Measurements from ENCODE around the gene EGLN3.

DNA sequence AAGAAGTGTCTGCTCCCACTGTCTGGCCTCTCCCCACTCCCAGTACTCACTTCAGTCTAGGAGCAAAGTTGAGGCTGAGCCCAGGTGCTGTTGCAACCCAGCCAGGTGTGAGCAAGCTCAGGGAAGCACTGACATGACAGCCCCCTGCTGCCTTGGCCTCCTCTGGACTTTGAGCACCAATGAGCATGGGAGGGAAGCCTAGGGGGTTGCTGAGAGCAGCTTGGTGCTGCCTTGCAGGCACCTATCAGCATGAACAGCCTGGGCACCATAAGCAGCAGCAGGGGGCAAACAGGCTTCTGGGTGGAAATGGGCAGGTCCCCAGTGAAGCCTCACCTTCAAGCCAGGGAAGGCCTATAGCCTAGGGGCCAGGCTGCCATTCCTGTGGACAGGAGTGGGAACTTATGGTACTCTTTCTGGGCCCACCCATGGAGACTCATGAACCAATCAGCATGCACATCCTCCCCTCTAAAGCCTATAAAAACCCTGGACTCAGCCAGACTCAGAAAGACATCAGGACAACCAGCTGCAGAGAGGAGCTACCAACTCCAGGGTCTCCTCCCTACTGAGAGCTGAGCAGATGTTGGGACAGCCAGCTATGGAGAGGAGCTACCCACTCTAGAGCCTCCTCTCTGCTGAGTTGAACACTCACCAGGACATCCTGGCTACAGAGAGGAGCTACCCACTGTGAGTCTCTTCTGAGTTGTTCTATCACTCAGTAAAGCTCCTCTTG is 49.3 kb downstream of the EGLN3 start:
- TF ChIP-seq, protein P1, sequence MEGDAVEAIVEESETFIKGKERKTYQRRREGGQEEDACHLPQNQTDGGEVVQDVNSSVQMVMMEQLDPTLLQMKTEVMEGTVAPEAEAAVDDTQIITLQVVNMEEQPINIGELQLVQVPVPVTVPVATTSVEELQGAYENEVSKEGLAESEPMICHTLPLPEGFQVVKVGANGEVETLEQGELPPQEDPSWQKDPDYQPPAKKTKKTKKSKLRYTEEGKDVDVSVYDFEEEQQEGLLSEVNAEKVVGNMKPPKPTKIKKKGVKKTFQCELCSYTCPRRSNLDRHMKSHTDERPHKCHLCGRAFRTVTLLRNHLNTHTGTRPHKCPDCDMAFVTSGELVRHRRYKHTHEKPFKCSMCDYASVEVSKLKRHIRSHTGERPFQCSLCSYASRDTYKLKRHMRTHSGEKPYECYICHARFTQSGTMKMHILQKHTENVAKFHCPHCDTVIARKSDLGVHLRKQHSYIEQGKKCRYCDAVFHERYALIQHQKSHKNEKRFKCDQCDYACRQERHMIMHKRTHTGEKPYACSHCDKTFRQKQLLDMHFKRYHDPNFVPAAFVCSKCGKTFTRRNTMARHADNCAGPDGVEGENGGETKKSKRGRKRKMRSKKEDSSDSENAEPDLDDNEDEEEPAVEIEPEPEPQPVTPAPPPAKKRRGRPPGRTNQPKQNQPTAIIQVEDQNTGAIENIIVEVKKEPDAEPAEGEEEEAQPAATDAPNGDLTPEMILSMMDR (IDR thresholded peaks at IDR 0.05) = no peak
- no peak for TF ChIP-seq POLR2AphosphoS5 (IDR thresholded peaks at IDR 0.05; ENCODE audit: insufficient read depth in 1 of 2, low read depth in 1 of 2)
